Measurements from ENCODE around the gene FNDC8. TPM values are rescaled to one million over a fixed set of nuclear protein-coding genes. Genes with fewer than 3 reads are reported as not detected.
"Not testable (repeated sequence)": the region's sequence is repeated elsewhere in the genome, so short reads cannot be mapped to it uniquely, and the experiment has no call there.

Gene FNDC8
- total RNA-seq, 1 experiment from 2014 or later = not detected

DNA sequence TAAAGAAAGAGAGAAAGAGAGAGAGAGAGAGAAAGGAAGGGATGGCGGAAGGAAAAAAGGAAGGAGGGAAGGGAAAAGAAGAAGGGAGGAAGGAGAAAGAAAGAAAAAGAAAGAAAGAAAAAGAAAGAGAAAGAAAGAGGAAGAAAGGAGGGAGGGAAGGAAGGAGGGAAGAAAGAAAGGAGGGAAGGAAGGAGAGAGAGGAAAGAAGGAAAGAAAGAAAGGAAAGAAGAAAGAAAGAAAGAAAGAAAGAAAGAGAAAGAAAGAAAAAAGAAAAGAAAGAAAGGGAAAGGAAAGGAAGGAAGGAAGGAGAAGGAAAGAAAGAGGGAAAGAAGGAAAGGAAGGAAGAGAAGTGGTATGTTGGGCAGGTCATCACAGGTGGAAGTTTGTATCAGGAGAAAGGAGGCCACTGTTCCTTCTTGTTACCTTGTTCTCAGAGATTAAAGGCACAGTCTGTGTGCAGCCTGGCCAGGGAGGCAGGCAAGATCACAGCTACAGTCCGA is 53.5 kb downstream of the FNDC8 start:
- POLR2A ChIA-PET (ENCODE audit: unreplicated experiment) = no interaction called here
- CTCF ChIA-PET = no interaction called here
- ATAC-seq = no peak

GRCh38 chr17:35175638-35176415 is 54.4 kb downstream of the FNDC8 start:
- Histone ChIP-seq H3F3A (ENCODE audit: low read length, unreplicated experiment) (no peaks in the 10 kb centered on the region), H3K4me1 (ENCODE audit: insufficient read depth, low read length) (peaks cover 5% of the 10 kb centered on the region), H3K4me2 (ENCODE audit: low read length) (no peak overlapping the region), H3K79me2 (ENCODE audit: low read length) (no peaks in the 10 kb centered on the region), H2AFZ (ENCODE audit: low read length) (no peak overlapping the region), H3K27ac (ENCODE audit: low read length) (no peak overlapping the region), H4K20me1 (ENCODE audit: low read length) (no peaks in the 10 kb centered on the region), H3K9ac (ENCODE audit: low read length) (no peak overlapping the region), H3K9me3 (ENCODE audit: low read length) (no peaks in the 10 kb centered on the region), H3K4me3 (ENCODE audit: low read length) (no peak overlapping the region), H3K9me2 (replicated peaks; ENCODE audit: low read length) (no peaks in the 10 kb centered on the region), H3K36me3 (ENCODE audit: low read depth, low read length) (no peaks in the 10 kb centered on the region), H3K27me3 (ENCODE audit: low read length) (no peaks in the 10 kb centered on the region)
- ChIA-PET CTCF (no interaction called here), POLR2A (ENCODE audit: unreplicated experiment) (no interaction called here)
- intact Hi-C loops (cut with micrococcal nuclease) = no loop called here
- TF ChIP-seq, protein P1, sequence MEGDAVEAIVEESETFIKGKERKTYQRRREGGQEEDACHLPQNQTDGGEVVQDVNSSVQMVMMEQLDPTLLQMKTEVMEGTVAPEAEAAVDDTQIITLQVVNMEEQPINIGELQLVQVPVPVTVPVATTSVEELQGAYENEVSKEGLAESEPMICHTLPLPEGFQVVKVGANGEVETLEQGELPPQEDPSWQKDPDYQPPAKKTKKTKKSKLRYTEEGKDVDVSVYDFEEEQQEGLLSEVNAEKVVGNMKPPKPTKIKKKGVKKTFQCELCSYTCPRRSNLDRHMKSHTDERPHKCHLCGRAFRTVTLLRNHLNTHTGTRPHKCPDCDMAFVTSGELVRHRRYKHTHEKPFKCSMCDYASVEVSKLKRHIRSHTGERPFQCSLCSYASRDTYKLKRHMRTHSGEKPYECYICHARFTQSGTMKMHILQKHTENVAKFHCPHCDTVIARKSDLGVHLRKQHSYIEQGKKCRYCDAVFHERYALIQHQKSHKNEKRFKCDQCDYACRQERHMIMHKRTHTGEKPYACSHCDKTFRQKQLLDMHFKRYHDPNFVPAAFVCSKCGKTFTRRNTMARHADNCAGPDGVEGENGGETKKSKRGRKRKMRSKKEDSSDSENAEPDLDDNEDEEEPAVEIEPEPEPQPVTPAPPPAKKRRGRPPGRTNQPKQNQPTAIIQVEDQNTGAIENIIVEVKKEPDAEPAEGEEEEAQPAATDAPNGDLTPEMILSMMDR (conservative IDR thresholded peaks at IDR 0.05; ENCODE audit: low read depth, low read length) = no peak
- TF ChIP-seq EZH2phosphoT487 (IDR thresholded peaks at IDR 0.05; ENCODE audit: borderline replicate concordance, low read length) (no peak), EZH2 (IDR thresholded peaks at IDR 0.05; ENCODE audit: low read length, unreplicated experiment) (no peak)
- BruUV-seq (replicated peaks) = no TSS peak
- DNase-seq (no peak), ATAC-seq (no peak)

More for the DNA sequence above, 53.5 kb downstream of the FNDC8 start:
- no peaks in the 10 kb centered on the region for H3K9me2 ChIP-seq (replicated peaks; ENCODE audit: low read length)
- no peaks in the 10 kb centered on the region for H3K27me3 ChIP-seq (ENCODE audit: low read length)
- BruUV-seq (replicated peaks) = no TSS peak
- H3K27ac ChIP-seq (ENCODE audit: low read length) = no peak overlapping the region
- intact Hi-C loops (cut with micrococcal nuclease) = loop anchor here (5.0 kb wide), 1 partner anchor 67 kb away; the partner anchor contains the start of gene SLFN5
- peaks cover 5% of the 10 kb centered on the region for H3K4me1 ChIP-seq (ENCODE audit: insufficient read depth, low read length)
- no peaks in the 10 kb centered on the region for H3F3A ChIP-seq (ENCODE audit: low read length, unreplicated experiment)
- H3K9me3 ChIP-seq (ENCODE audit: low read length) = no peaks in the 10 kb centered on the region
- no peaks in the 10 kb centered on the region for H3K36me3 ChIP-seq (ENCODE audit: low read depth, low read length)
- no peak overlapping the region for H3K4me2 ChIP-seq (ENCODE audit: low read length)
- TF ChIP-seq EZH2 (IDR thresholded peaks at IDR 0.05; ENCODE audit: low read length, unreplicated experiment) (no peak), EZH2phosphoT487 (IDR thresholded peaks at IDR 0.05; ENCODE audit: borderline replicate concordance, low read length) (no peak)
- TF ChIP-seq, protein P1 (conservative IDR thresholded peaks at IDR 0.05; ENCODE audit: low read depth, low read length) = no peak
- no peak overlapping the region for H3K9ac ChIP-seq (ENCODE audit: low read length)
- DNase-seq = no peak
- no peaks in the 10 kb centered on the region for H4K20me1 ChIP-seq (ENCODE audit: low read length)
- no peak overlapping the region for H3K4me3 ChIP-seq (ENCODE audit: low read length)
- no peak overlapping the region for H2AFZ ChIP-seq (ENCODE audit: low read length)
- no peaks in the 10 kb centered on the region for H3K79me2 ChIP-seq (ENCODE audit: low read length)

- Histone ChIP-seq H3K4me3 (ENCODE audit: low read length) (no peak overlapping the region), H3K9me2 (replicated peaks; ENCODE audit: low read length) (no peaks in the 10 kb centered on the region), H4K20me1 (ENCODE audit: low read length) (no peaks in the 10 kb centered on the region), H3K27me3 (ENCODE audit: low read length) (no peaks in the 10 kb centered on the region), H3K27ac (ENCODE audit: low read length) (no peak overlapping the region), H3K9me3 (ENCODE audit: low read length) (no peaks in the 10 kb centered on the region), H3K9ac (ENCODE audit: low read length) (no peak overlapping the region), H3K4me2 (ENCODE audit: low read length) (no peak overlapping the region), H3K36me3 (ENCODE audit: low read depth, low read length) (no peaks in the 10 kb centered on the region), H3K79me2 (ENCODE audit: low read length) (no peaks in the 10 kb centered on the region), H2AFZ (ENCODE audit: low read length) (no peak overlapping the region), H3K4me1 (ENCODE audit: insufficient read depth, low read length) (0 out of 2 replicates have a peak, but pooled peaks cover under 1% of the 10 kb centered on the region), H3F3A (ENCODE audit: low read length, unreplicated experiment) (no peaks in the 10 kb centered on the region)
- CTCF ChIA-PET = no interaction called here
- ATAC-seq = no peak
- TF ChIP-seq EZH2phosphoT487 (IDR thresholded peaks at IDR 0.05; ENCODE audit: borderline replicate concordance, low read length) (no peak), EZH2 (IDR thresholded peaks at IDR 0.05; ENCODE audit: low read length, unreplicated experiment) (no peak)
- TF ChIP-seq, protein P1 (conservative IDR thresholded peaks at IDR 0.05; ENCODE audit: low read depth, low read length) = no peak
- no TSS peak for BruUV-seq (replicated peaks)
- intact Hi-C loops (cut with micrococcal nuclease) = no loop called here
- POLR2A ChIA-PET (ENCODE audit: unreplicated experiment) = no interaction called here
- no peak for DNase-seq
Observed at GRCh38 chr17:35176897-35177296, 55.5 kb downstream of the FNDC8 start.

DNA sequence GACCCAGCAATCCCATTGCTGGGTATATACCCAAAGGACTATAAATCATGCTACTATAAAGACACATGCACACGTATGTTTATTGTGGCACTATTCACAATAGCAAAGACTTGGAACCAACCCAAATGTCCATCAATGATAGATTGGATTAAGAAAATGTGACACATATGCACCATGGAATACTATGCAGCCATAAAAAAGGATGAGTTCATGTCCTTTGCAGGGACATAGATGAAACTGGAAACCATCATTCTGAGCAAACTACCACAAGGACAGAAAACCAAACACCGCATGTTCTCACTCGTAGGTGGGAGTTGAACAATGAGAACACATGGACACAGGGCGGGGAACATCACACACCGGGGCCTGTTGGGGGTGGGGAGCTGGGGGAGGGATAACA is 58.0 kb downstream of the FNDC8 start:
- H3K27ac ChIP-seq (ENCODE audit: low read length); ATAC-seq; H2AFZ ChIP-seq (ENCODE audit: low read length); intact Hi-C loops (cut with micrococcal nuclease); H3K27me3 ChIP-seq (ENCODE audit: low read length); H3F3A ChIP-seq (ENCODE audit: low read length, unreplicated experiment); BruUV-seq (replicated peaks); H3K9me2 ChIP-seq (replicated peaks; ENCODE audit: low read length); H3K4me2 ChIP-seq (ENCODE audit: low read length); H3K9ac ChIP-seq (ENCODE audit: low read length); CTCF ChIA-PET; POLR2A ChIA-PET (ENCODE audit: unreplicated experiment); H3K36me3 ChIP-seq (ENCODE audit: low read depth, low read length); H3K4me3 ChIP-seq (ENCODE audit: low read length); H3K9me3 ChIP-seq (ENCODE audit: low read length); H4K20me1 ChIP-seq (ENCODE audit: low read length); H3K4me1 ChIP-seq (ENCODE audit: insufficient read depth, low read length); DNase-seq; H3K79me2 ChIP-seq (ENCODE audit: low read length): not testable (repeated sequence)

Measured in PC-3 (cell line).